ENCODE data around the gene C1orf35.
A peak's percentile ranks its signal among the peaks of the same experiment; 100 is the strongest.

Gene C1orf35

DNA sequence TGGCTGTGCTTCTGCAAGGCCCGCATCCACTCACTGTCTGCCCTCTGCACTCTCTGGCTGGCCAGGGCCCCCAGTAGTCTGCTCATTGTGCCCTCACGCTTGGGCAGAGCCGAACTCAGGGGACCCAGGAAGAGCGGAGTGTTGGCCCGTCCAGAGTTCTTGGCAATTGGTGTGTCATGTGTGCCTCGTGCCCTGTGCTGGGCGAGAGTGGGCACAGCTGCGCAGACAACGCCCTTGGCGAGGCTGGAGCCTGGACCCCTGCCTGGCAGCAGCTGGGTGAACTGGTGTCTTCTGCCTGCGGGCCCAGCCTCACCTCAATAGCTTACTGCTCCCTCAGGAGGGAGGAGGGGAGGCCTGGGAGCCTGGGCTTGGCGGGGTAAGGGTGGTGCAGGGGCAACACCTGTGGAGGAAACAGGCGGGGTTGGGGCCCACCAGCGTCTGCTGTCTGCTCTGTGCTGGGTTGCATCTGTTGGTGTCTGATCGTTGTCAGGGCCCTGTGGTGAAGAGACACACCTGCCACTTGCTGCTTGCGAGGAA, 39.1 kb upstream of the C1orf35 start:
- no peaks in the 10 kb centered on the region for H3K27me3 ChIP-seq (ENCODE audit: control insufficient read depth in 2 of 2, insufficient read depth in 2 of 2, low read length in 2 of 2)
- H3K9ac ChIP-seq (ENCODE audit: low read depth in 1 of 2, low read length in 2 of 2) = peak overlapping the region; percentile 95 to 99
- H3K9me3 ChIP-seq (ENCODE audit: control insufficient read depth in 2 of 2, low read length in 2 of 2) = no peaks in the 10 kb centered on the region
- peaks cover 21 to 22% of the 10 kb centered on the region in 2 donors for H3K4me1 ChIP-seq (ENCODE audit: control insufficient read depth in 2 of 2, insufficient read depth in 2 of 2, low read length in 2 of 2)
- peak overlapping the region; percentile 98 to 100 for H3K27ac ChIP-seq (ENCODE audit: low read depth in 2 of 2, low read length in 2 of 2)
- peak overlapping the region; percentile 85 to 90 for H3K4me3 ChIP-seq (ENCODE audit: low read length in 2 of 2)
- H3K36me3 ChIP-seq (ENCODE audit: control insufficient read depth in 2 of 2, insufficient read depth in 2 of 2, low read length in 2 of 2) = peaks cover 10 to 12% of the 10 kb centered on the region in 2 donors

GRCh38 chr1:228141226-228142044, 38.3 kb upstream of the C1orf35 start:
- Histone ChIP-seq H3K4me1 (ENCODE audit: control insufficient read depth in 2 of 2, insufficient read depth in 2 of 2, low read length in 2 of 2) (peaks cover 21 to 22% of the 10 kb centered on the region in 2 donors), H3K27me3 (ENCODE audit: control insufficient read depth in 2 of 2, insufficient read depth in 2 of 2, low read length in 2 of 2) (no peaks in the 10 kb centered on the region), H3K36me3 (ENCODE audit: control insufficient read depth in 2 of 2, insufficient read depth in 2 of 2, low read length in 2 of 2) (peaks cover 5 to 10% of the 10 kb centered on the region in 2 donors), H3K4me3 (ENCODE audit: low read length in 2 of 2) (peak overlapping the region; percentile 85 to 90), H3K9ac (ENCODE audit: low read depth in 1 of 2, low read length in 2 of 2) (peak overlapping the region; percentile 95 to 99), H3K9me3 (ENCODE audit: control insufficient read depth in 2 of 2, low read length in 2 of 2) (no peaks in the 10 kb centered on the region), H3K27ac (ENCODE audit: low read depth in 2 of 2, low read length in 2 of 2) (peak overlapping the region; percentile 98 to 100)

DNA sequence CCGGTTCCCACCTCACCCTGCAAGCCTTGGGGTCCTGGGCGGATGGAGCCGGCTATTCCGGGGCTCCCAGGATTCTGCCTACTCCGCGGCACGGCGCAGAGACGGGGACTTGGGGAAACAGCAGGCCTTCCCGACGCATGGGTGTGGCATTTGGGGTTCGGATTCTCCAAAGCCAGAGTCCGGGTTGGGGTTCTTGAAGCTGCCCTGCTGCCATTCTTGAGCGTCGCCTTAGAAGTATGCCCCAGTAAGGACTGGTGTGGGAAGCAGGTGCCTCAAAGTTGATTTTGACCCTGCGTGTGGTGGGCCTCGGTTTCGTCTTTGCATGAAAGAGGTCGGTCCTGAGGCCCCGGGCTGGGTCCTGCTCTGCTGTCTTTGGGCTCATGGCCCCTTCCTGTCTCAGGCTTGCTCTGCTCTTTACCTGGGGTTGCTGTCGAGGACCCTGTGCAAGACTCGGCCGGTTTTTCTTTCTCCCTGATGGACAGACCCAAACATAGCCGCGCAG, 37.6 kb upstream of the C1orf35 start:
- peak overlapping the region; percentile 85 to 90 for H3K4me3 ChIP-seq (ENCODE audit: low read length in 2 of 2)
- no peaks in the 10 kb centered on the region for H3K9me3 ChIP-seq (ENCODE audit: control insufficient read depth in 2 of 2, low read length in 2 of 2)
- H3K9ac ChIP-seq (ENCODE audit: low read depth in 1 of 2, low read length in 2 of 2) = peak overlapping the region; percentile 95 to 99
- no peaks in the 10 kb centered on the region for H3K27me3 ChIP-seq (ENCODE audit: control insufficient read depth in 2 of 2, insufficient read depth in 2 of 2, low read length in 2 of 2)
- peaks cover 0 to 7% of the 10 kb centered on the region in 2 donors for H3K36me3 ChIP-seq (ENCODE audit: control insufficient read depth in 2 of 2, insufficient read depth in 2 of 2, low read length in 2 of 2)
- H3K4me1 ChIP-seq (ENCODE audit: control insufficient read depth in 2 of 2, insufficient read depth in 2 of 2, low read length in 2 of 2) = peaks cover 21 to 22% of the 10 kb centered on the region in 2 donors
- H3K27ac ChIP-seq (ENCODE audit: low read depth in 2 of 2, low read length in 2 of 2) = peak overlapping the region; percentile 98 to 100

DNA sequence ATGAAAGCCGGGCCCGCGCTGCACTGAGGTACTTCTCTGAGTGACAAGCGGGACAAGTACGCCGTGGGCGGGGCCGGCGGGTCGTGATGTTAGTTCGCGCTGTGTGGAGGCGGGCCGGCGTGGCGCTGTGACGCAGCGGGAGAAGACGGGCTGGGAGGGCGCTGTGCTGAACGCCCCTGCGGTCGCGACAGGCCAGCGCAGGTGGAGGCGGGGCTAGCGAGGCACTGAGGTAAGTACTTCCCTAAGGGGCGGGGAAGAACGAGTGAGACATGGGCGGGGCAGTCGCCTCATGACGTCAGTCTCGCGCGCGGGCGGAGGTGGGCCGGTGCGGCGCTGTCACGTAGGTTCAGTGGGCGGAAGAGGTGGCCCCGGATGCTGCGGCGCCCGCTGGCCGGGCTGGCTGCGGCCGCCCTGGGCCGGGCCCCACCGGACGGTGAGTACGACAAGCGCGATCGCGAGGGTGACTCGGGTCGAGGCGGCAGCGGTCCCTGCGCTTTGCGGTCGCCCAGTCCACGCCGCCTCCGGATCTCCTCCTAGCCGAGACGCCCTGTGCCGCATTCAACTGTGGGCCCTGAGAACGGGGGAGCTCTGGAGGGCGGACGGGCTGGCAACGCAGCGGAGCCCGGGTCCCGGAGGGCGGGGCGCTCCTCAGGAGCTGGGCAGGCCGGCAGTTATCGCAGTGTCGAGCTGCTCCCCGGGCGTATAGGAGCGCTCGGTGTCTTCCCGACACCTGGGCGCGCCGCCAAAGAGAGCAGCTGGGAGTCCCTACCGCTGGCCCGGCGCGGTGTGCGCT, 37.0 kb upstream of the C1orf35 start, which contains the start of gene GUK1:
TSS of gene GUK1 (plus strand) at position 349 of the 793 bp plus-strand sequence. CDS start at position 373, 24 bp downstream.
- no peaks in the 10 kb centered on the region for H3K27me3 ChIP-seq (ENCODE audit: control insufficient read depth in 2 of 2, insufficient read depth in 2 of 2, low read length in 2 of 2)
- peak within 1 kb of the TSS; percentile 85 to 90 for H3K4me3 ChIP-seq (ENCODE audit: low read length in 2 of 2)
- H3K36me3 ChIP-seq (ENCODE audit: control insufficient read depth in 2 of 2, insufficient read depth in 2 of 2, low read length in 2 of 2) = peaks cover 0 to 6% of the 10 kb centered on the region in 2 donors
- H3K27ac ChIP-seq (ENCODE audit: low read depth in 2 of 2, low read length in 2 of 2) = peak within 1 kb of the TSS; percentile 98 to 100
- no peaks in the 10 kb centered on the region for H3K9me3 ChIP-seq (ENCODE audit: control insufficient read depth in 2 of 2, low read length in 2 of 2)
- peaks cover 21 to 22% of the 10 kb centered on the region in 2 donors for H3K4me1 ChIP-seq (ENCODE audit: control insufficient read depth in 2 of 2, insufficient read depth in 2 of 2, low read length in 2 of 2)
- peak within 1 kb of the TSS; percentile 95 to 99 for H3K9ac ChIP-seq (ENCODE audit: low read depth in 1 of 2, low read length in 2 of 2)

DNA sequence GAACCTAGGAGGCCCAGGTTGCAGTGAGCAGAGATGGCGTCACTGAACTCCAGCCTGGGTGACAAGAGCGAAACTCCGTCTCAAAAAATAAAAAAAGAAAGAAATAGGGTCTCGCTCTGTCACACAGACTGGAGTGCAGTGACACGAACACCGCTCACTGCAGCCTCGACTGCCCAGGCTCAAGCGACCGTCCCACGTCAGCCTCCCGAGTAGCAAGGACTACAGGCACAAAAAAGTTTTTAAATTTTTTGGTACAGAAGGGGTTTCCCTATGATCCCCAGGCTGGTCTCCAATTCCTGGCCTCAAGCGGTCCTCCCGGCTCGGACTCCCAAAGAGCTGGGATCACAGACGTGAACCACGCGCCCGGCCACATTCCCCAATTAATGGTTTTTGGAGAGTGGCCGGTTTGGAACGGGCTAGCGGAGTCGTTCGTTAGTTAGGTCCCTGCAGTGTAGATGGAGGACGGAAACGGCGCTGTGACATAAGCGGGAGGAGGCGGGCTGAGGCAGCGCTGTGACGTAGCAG, 36.3 kb upstream of the C1orf35 start:
- Histone ChIP-seq H3K4me3 (ENCODE audit: low read length in 2 of 2) (peak overlapping the region; percentile 85 to 90), H3K9ac (ENCODE audit: low read depth in 1 of 2, low read length in 2 of 2) (peak overlapping the region; percentile 72 to 95), H3K27ac (ENCODE audit: low read depth in 2 of 2, low read length in 2 of 2) (peak overlapping the region; percentile 98 to 100), H3K36me3 (ENCODE audit: control insufficient read depth in 2 of 2, insufficient read depth in 2 of 2, low read length in 2 of 2) (peaks cover 0 to 6% of the 10 kb centered on the region in 2 donors), H3K27me3 (ENCODE audit: control insufficient read depth in 2 of 2, insufficient read depth in 2 of 2, low read length in 2 of 2) (no peaks in the 10 kb centered on the region), H3K4me1 (ENCODE audit: control insufficient read depth in 2 of 2, insufficient read depth in 2 of 2, low read length in 2 of 2) (peaks cover 21 to 22% of the 10 kb centered on the region in 2 donors), H3K9me3 (ENCODE audit: control insufficient read depth in 2 of 2, low read length in 2 of 2) (no peaks in the 10 kb centered on the region)

DNA sequence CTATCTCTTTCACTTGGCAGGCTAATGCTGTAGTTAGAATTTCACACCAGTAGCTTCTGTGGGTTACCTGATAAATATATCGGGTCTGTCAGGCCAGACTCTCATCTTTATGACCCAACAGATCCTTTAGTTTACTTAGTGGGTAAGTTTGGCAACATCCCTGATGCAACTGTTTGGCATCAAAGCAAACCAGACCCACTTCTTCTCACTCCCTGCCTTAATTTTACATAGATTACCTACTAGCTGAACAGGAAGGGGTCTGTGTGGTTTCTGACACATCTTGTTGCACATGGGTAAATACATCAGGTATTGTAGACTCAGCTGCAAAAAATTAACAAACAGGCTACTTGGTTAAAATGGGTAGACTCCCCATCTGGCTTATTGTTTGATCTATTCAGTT, 33.8 kb upstream of the C1orf35 start:
- H3K27me3 ChIP-seq (ENCODE audit: control insufficient read depth in 2 of 2, insufficient read depth in 2 of 2, low read length in 2 of 2) = no peaks in the 10 kb centered on the region
- H3K9me3 ChIP-seq (ENCODE audit: control insufficient read depth in 2 of 2, low read length in 2 of 2) = no peaks in the 10 kb centered on the region
- H3K36me3 ChIP-seq (ENCODE audit: control insufficient read depth in 2 of 2, insufficient read depth in 2 of 2, low read length in 2 of 2) = peaks cover 0 to 3% of the 10 kb centered on the region in 2 donors
- no peak overlapping the region for H3K27ac ChIP-seq (ENCODE audit: low read depth in 2 of 2, low read length in 2 of 2)
- no peak overlapping the region for H3K9ac ChIP-seq (ENCODE audit: low read depth in 1 of 2, low read length in 2 of 2)
- peaks cover 9 to 11% of the 10 kb centered on the region in 2 donors for H3K4me1 ChIP-seq (ENCODE audit: control insufficient read depth in 2 of 2, insufficient read depth in 2 of 2, low read length in 2 of 2)
- no peak overlapping the region for H3K4me3 ChIP-seq (ENCODE audit: low read length in 2 of 2)

DNA sequence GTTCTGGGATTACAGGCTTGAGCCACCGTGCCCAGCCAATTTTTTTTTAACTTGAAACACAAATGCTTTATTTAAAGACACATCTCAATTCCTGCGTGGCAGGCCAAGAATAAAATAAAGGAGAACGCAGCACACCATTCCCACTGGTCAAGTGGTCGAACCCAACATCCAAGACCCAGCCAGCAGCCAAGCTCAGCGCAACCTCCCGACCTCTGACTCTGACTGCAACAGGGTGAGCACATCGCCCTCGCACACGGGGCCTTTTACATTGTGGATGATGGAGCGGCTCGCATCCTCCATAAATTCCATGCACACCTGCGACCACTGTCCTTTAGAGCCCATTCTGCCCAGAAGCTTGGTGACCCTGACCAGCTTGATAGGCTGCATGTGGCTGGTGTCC, 31.5 kb upstream of the C1orf35 start:
- no peaks in the 10 kb centered on the region for H3K9me3 ChIP-seq (ENCODE audit: control insufficient read depth in 2 of 2, low read length in 2 of 2)
- H3K4me3 ChIP-seq (ENCODE audit: low read length in 2 of 2) = no peak overlapping the region
- H3K27me3 ChIP-seq (ENCODE audit: control insufficient read depth in 2 of 2, insufficient read depth in 2 of 2, low read length in 2 of 2) = no peaks in the 10 kb centered on the region
- H3K27ac ChIP-seq (ENCODE audit: low read depth in 2 of 2, low read length in 2 of 2) = no peak overlapping the region
- no peaks in the 10 kb centered on the region for H3K36me3 ChIP-seq (ENCODE audit: control insufficient read depth in 2 of 2, insufficient read depth in 2 of 2, low read length in 2 of 2)
- no peaks in the 10 kb centered on the region for H3K4me1 ChIP-seq (ENCODE audit: control insufficient read depth in 2 of 2, insufficient read depth in 2 of 2, low read length in 2 of 2)
- H3K9ac ChIP-seq (ENCODE audit: low read depth in 1 of 2, low read length in 2 of 2) = no peak overlapping the region

DNA sequence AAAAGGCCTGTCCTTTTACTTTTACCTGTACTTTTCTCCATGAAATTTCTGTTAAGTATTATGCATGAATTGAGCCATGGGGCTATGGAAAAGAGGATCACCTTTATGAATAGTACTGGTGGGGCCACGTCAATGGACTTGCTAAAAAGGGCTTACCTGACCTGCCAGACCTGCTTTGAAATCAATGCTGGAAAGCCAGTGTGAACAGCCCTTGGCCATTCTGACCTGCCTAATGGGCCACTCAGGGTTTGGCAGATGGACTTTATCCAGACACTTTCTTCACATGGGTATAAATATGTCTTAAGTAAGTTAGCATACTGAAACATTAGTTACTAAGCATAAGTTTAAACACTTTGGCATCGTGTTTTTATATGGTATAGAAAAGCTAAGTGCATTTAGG, 28.6 kb upstream of the C1orf35 start:
- no peaks in the 10 kb centered on the region for H3K4me1 ChIP-seq (ENCODE audit: control insufficient read depth in 2 of 2, insufficient read depth in 2 of 2, low read length in 2 of 2)
- H3K9me3 ChIP-seq (ENCODE audit: control insufficient read depth in 2 of 2, low read length in 2 of 2) = no peaks in the 10 kb centered on the region
- H3K4me3 ChIP-seq (ENCODE audit: low read length in 2 of 2) = no peak overlapping the region
- no peaks in the 10 kb centered on the region for H3K27me3 ChIP-seq (ENCODE audit: control insufficient read depth in 2 of 2, insufficient read depth in 2 of 2, low read length in 2 of 2)
- no peak overlapping the region for H3K27ac ChIP-seq (ENCODE audit: low read depth in 2 of 2, low read length in 2 of 2)
- H3K36me3 ChIP-seq (ENCODE audit: control insufficient read depth in 2 of 2, insufficient read depth in 2 of 2, low read length in 2 of 2) = no peaks in the 10 kb centered on the region
- no peak overlapping the region for H3K9ac ChIP-seq (ENCODE audit: low read depth in 1 of 2, low read length in 2 of 2)

DNA sequence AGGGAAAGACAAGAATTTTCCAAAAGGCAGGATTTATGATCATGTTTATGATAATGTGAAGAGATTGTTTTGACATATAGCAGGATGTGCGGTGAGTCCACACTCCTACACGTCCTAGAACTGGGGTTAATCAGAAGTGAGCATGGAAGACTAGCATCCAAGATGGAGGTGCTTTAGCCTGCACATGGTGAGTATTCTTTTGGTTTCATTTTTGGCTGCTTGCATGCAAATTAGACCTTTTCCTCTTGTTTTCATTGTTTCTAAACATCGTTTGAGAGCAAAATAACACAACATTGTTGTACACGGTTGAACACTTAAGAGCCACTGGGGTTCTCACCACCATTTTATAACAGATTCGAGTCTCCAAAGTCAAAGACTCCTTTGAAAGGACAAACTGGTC, 22.1 kb upstream of the C1orf35 start:
- Histone ChIP-seq H3K36me3 (ENCODE audit: control insufficient read depth in 2 of 2, insufficient read depth in 2 of 2, low read length in 2 of 2) (no peaks in the 10 kb centered on the region), H3K4me3 (ENCODE audit: low read length in 2 of 2) (no peak overlapping the region), H3K27me3 (ENCODE audit: control insufficient read depth in 2 of 2, insufficient read depth in 2 of 2, low read length in 2 of 2) (peaks cover 0 to 2% of the 10 kb centered on the region in 2 donors), H3K9me3 (ENCODE audit: control insufficient read depth in 2 of 2, low read length in 2 of 2) (no peaks in the 10 kb centered on the region), H3K27ac (ENCODE audit: low read depth in 2 of 2, low read length in 2 of 2) (no peak overlapping the region), H3K9ac (ENCODE audit: low read depth in 1 of 2, low read length in 2 of 2) (no peak overlapping the region), H3K4me1 (ENCODE audit: control insufficient read depth in 2 of 2, insufficient read depth in 2 of 2, low read length in 2 of 2) (no peaks in the 10 kb centered on the region)

Measured in mucosa of rectum (tissue), 2 donors.